Measurements from ENCODE around the gene PLA2G5.
"Not testable (repeated sequence)": the region's sequence is repeated elsewhere in the genome, so short reads cannot be mapped to it uniquely, and the experiment has no call there.

GRCh38 chr1:20130518-20130917 is 60.5 kb downstream of the PLA2G5 start:
- TF ChIP-seq CTCF, POLR2A (IDR thresholded peaks at IDR 0.05): not testable (repeated sequence)

Data from body of pancreas (tissue), 4 donors.